ENCODE measurements around the gene FADS1.

FADS1 gene

GRCh38 chr11:61791737-61792309 is 25.0 kb downstream of the FADS1 start:
- Histone ChIP-seq H3K27ac (ENCODE audit: low read depth, low read length) (peak overlapping the region; percentile 100), H3K4me1 (ENCODE audit: control insufficient read depth, insufficient read depth, low read length) (0 out of 2 replicates have a peak, but pooled peaks cover 3% of the 10 kb centered on the region), H3K4me3 (ENCODE audit: low read depth, low read length) (peak overlapping the region; percentile 85), H3K36me3 (ENCODE audit: control insufficient read depth, insufficient read depth, low read length) (peaks cover 61% of the 10 kb centered on the region), H3K27me3 (ENCODE audit: control insufficient read depth, insufficient read depth, low read length) (no peaks in the 10 kb centered on the region), H3K9me3 (ENCODE audit: control insufficient read depth, insufficient read depth, low read depth, low read length) (no peaks in the 10 kb centered on the region), H3K9ac (ENCODE audit: low read length) (peak overlapping the region; percentile 100)

GRCh38 chr11:61787928-61788491 is 28.8 kb downstream of the FADS1 start:
- Histone ChIP-seq H3K27ac (ENCODE audit: low read depth, low read length) (no peak overlapping the region), H3K4me1 (ENCODE audit: control insufficient read depth, insufficient read depth, low read length) (no peaks in the 10 kb centered on the region), H3K9me3 (ENCODE audit: control insufficient read depth, insufficient read depth, low read depth, low read length) (no peaks in the 10 kb centered on the region), H3K9ac (ENCODE audit: low read length) (no peak overlapping the region), H3K36me3 (ENCODE audit: control insufficient read depth, insufficient read depth, low read length) (peaks cover 73% of the 10 kb centered on the region), H3K27me3 (ENCODE audit: control insufficient read depth, insufficient read depth, low read length) (no peaks in the 10 kb centered on the region), H3K4me3 (ENCODE audit: low read depth, low read length) (no peak overlapping the region)

GRCh38 chr11:61785837-61786402 is 30.9 kb downstream of the FADS1 start:
- Histone ChIP-seq H3K36me3 (ENCODE audit: control insufficient read depth, insufficient read depth, low read length) (peaks cover 81% of the 10 kb centered on the region), H3K27me3 (ENCODE audit: control insufficient read depth, insufficient read depth, low read length) (no peaks in the 10 kb centered on the region), H3K27ac (ENCODE audit: low read depth, low read length) (no peak overlapping the region), H3K9ac (ENCODE audit: low read length) (no peak overlapping the region), H3K9me3 (ENCODE audit: control insufficient read depth, insufficient read depth, low read depth, low read length) (no peaks in the 10 kb centered on the region), H3K4me3 (ENCODE audit: low read depth, low read length) (no peak overlapping the region), H3K4me1 (ENCODE audit: control insufficient read depth, insufficient read depth, low read length) (no peaks in the 10 kb centered on the region)

DNA sequence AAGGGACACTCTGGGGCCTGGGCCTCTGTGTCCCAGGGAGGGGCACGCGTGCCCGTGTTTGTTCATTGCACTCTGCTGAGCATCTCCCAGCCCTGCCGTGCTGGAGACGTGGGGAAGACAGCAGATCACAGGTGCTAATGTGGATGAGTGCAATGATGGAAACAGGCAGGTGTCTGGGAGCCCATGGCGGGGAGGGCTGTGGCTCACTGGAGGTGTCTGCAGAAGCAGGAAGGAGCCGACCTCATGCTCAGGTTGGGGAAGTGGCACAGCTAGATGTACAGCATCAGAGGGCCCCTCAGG is 32.3 kb downstream of the FADS1 start:
- H3K9me3 ChIP-seq (ENCODE audit: control insufficient read depth, insufficient read depth, low read depth, low read length) = no peaks in the 10 kb centered on the region
- H3K27ac ChIP-seq (ENCODE audit: low read depth, low read length) = no peak overlapping the region
- peaks cover 75% of the 10 kb centered on the region for H3K36me3 ChIP-seq (ENCODE audit: control insufficient read depth, insufficient read depth, low read length)
- H3K4me3 ChIP-seq (ENCODE audit: low read depth, low read length) = no peak overlapping the region
- no peaks in the 10 kb centered on the region for H3K4me1 ChIP-seq (ENCODE audit: control insufficient read depth, insufficient read depth, low read length)
- H3K27me3 ChIP-seq (ENCODE audit: control insufficient read depth, insufficient read depth, low read length) = no peaks in the 10 kb centered on the region
- H3K9ac ChIP-seq (ENCODE audit: low read length) = no peak overlapping the region

DNA sequence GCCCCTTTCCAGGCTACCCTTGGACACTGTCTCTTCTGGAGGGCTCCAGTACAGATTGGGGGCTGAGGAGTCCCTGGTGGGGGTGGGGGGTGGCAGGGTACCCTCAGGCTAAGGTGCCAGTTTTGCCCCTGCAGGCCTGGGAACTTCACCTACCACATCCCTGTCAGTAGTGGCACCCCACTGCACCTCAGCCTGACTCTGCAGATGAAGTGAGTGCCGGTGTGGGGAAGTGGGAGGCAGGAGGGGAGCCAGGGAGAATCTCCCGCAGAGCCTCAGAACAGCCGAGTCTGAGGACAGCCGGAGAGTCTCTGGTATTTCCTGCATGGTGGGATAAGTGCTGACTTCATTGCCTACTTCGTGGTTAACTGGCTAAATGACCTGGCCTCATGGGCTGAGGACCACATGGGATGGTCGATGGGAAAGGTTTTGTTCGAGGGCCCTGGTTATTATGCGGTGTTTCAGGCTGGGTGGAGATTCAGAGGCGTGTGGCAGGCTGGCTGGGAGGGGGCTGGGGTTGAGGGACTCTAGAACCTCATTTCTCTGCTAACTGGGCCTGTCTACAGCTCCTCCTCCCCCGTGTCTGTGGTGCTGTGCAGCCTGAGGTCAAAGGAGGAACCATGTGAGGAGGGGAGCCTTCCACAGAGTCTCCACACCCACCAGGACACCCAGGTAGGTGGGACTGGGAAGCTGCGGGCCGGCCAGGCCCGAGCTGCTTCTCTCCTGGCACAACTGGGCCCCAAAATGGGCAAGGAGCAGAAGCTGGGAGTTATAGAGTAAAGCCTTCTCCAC is 32.9 kb downstream of the FADS1 start:
- Histone ChIP-seq H3K4me3 (ENCODE audit: low read depth, low read length) (no peak overlapping the region), H3K4me1 (ENCODE audit: control insufficient read depth, insufficient read depth, low read length) (no peaks in the 10 kb centered on the region), H3K27ac (ENCODE audit: low read depth, low read length) (no peak overlapping the region), H3K36me3 (ENCODE audit: control insufficient read depth, insufficient read depth, low read length) (peaks cover 70% of the 10 kb centered on the region), H3K27me3 (ENCODE audit: control insufficient read depth, insufficient read depth, low read length) (no peaks in the 10 kb centered on the region), H3K9ac (ENCODE audit: low read length) (no peak overlapping the region), H3K9me3 (ENCODE audit: control insufficient read depth, insufficient read depth, low read depth, low read length) (no peaks in the 10 kb centered on the region)

- Histone ChIP-seq H3K9ac (ENCODE audit: low read length) (no peak overlapping the region), H3K36me3 (ENCODE audit: control insufficient read depth, insufficient read depth, low read length) (peaks cover 59% of the 10 kb centered on the region)
These were observed 34.0 kb downstream of the FADS1 start for GRCh38 chr11:61782841-61783240.

DNA sequence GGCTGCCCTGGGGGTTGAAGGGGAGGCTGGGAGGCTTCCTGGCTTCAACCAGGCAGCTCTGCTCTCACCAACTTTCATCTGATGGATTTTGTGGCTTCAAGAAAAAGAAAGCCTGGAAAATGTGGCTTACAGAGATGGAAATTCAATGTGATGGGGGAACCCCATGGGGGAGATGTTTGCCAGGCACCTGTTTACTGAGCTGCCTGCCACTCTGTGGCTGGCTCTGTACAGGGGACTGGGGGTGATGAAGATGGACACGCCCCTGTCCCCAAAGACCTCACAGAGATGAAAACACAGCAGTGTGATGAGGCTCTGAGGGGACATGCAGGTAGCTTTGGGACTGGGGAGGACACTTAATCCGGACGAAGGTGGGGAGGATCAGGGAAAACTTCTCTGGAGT is 34.5 kb downstream of the FADS1 start:
- H3K9me3 ChIP-seq (ENCODE audit: control insufficient read depth, insufficient read depth, low read depth, low read length) = no peaks in the 10 kb centered on the region
- no peak overlapping the region for H3K4me3 ChIP-seq (ENCODE audit: low read depth, low read length)
- H3K27ac ChIP-seq (ENCODE audit: low read depth, low read length) = no peak overlapping the region
- H3K36me3 ChIP-seq (ENCODE audit: control insufficient read depth, insufficient read depth, low read length) = peaks cover 53% of the 10 kb centered on the region
- H3K9ac ChIP-seq (ENCODE audit: low read length) = no peak overlapping the region
- H3K27me3 ChIP-seq (ENCODE audit: control insufficient read depth, insufficient read depth, low read length) = no peaks in the 10 kb centered on the region
- no peaks in the 10 kb centered on the region for H3K4me1 ChIP-seq (ENCODE audit: control insufficient read depth, insufficient read depth, low read length)

More at GRCh38 chr11:61782841-61783240, 34.0 kb downstream of the FADS1 start:
- no peaks in the 10 kb centered on the region for H3K9me3 ChIP-seq (ENCODE audit: control insufficient read depth, insufficient read depth, low read depth, low read length)
- H3K27ac ChIP-seq (ENCODE audit: low read depth, low read length) = no peak overlapping the region
- no peaks in the 10 kb centered on the region for H3K4me1 ChIP-seq (ENCODE audit: control insufficient read depth, insufficient read depth, low read length)
- H3K4me3 ChIP-seq (ENCODE audit: low read depth, low read length) = no peak overlapping the region
- no peaks in the 10 kb centered on the region for H3K27me3 ChIP-seq (ENCODE audit: control insufficient read depth, insufficient read depth, low read length)

- H3K4me3 ChIP-seq (ENCODE audit: low read depth, low read length) = no peak overlapping the region
- no peak overlapping the region for H3K27ac ChIP-seq (ENCODE audit: low read depth, low read length)
- no peaks in the 10 kb centered on the region for H3K27me3 ChIP-seq (ENCODE audit: control insufficient read depth, insufficient read depth, low read length)
- H3K4me1 ChIP-seq (ENCODE audit: control insufficient read depth, insufficient read depth, low read length) = peaks cover 6% of the 10 kb centered on the region; the same call in 1 of the 2 replicates
- H3K36me3 ChIP-seq (ENCODE audit: control insufficient read depth, insufficient read depth, low read length) = peaks cover 46% of the 10 kb centered on the region
- no peaks in the 10 kb centered on the region for H3K9me3 ChIP-seq (ENCODE audit: control insufficient read depth, insufficient read depth, low read depth, low read length)
- no peak overlapping the region for H3K9ac ChIP-seq (ENCODE audit: low read length)
These were observed 35.2 kb downstream of the FADS1 start for GRCh38 chr11:61781585-61781984.

DNA sequence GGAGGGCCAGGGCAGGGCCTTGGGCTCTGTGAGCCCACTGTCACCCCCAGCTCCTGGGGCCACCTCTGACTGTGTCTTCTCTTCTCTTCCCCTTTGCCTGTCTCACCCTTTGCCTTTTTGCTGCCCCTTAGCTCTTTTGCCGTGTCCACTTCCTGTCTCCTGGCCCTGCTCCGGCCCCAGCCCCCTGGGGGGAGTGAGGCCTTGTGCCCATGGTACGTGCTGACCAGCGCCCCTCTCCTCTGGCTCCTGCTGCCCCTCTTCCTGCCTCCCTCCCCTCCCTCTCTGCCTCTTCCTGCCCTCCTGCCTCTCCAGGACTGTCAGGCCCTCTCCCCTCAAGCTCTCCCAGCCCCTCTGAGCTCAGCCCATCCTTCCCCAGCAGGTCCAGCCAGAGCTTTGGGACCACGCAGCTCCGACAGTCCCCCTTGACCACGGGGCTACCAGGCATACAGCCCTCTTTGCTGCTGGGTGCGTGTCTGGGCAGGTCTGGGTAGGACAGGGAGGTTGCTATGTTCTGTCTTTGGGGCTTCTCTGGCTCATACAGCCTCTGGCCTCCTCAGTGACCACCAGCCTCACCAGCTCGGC is 36.1 kb downstream of the FADS1 start:
- Histone ChIP-seq H3K9ac (ENCODE audit: low read length) (no peak overlapping the region), H3K4me1 (ENCODE audit: control insufficient read depth, insufficient read depth, low read length) (peaks cover 13% of the 10 kb centered on the region), H3K27me3 (ENCODE audit: control insufficient read depth, insufficient read depth, low read length) (no peaks in the 10 kb centered on the region), H3K4me3 (ENCODE audit: low read depth, low read length) (no peak overlapping the region), H3K36me3 (ENCODE audit: control insufficient read depth, insufficient read depth, low read length) (peaks cover 37% of the 10 kb centered on the region), H3K9me3 (ENCODE audit: control insufficient read depth, insufficient read depth, low read depth, low read length) (no peaks in the 10 kb centered on the region), H3K27ac (ENCODE audit: low read depth, low read length) (no peak overlapping the region)

DNA sequence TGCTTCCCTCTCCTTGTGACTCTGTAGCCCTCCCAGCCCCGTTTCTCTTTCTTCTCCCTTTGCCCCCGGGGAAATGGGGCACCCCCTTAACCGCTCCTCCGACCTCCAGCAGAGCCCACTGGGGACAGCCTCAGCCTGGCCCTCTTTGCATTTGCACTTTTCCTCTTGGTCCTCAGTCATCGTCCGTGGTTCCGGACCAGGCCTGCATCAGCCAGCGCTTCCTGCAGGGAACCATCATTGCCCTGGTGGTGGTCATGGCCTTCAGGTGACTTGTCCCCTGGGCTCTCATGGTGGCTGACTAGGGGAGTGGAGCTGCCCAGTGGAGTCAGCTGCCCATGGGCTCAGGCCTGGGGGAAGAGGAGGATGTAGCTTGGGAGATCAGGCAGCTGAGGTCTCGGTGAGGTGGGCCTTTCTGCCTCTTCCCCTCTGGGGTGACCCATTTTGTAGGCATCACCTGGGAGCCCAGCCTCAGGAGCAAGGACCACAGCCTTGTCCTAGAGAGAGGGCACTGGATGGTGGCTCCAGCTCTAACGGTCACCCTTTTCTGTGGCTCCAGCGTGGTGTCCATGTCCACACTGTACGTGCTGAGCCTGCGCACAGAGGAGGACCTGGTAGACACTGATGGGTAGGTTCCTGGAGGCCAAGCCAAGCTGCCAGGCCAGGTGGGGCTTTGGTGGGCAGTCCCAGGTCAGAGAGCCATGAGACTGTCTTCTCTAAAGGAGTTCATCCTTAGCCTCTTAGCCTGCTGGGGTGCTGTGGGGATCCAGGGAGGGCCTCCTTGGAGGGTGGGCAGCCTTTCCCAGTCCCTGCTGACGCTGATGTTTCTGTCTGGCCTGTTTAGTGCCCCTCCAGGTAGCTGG is 36.9 kb downstream of the FADS1 start:
- H3K9me3 ChIP-seq (ENCODE audit: control insufficient read depth, insufficient read depth, low read depth, low read length) = no peaks in the 10 kb centered on the region
- no peak overlapping the region for H3K27ac ChIP-seq (ENCODE audit: low read depth, low read length)
- no peaks in the 10 kb centered on the region for H3K27me3 ChIP-seq (ENCODE audit: control insufficient read depth, insufficient read depth, low read length)
- no peak overlapping the region for H3K4me3 ChIP-seq (ENCODE audit: low read depth, low read length)
- peaks cover 29% of the 10 kb centered on the region; the same call in 1 of the 2 replicates for H3K36me3 ChIP-seq (ENCODE audit: control insufficient read depth, insufficient read depth, low read length)
- no peak overlapping the region for H3K9ac ChIP-seq (ENCODE audit: low read length)
- peaks cover 13% of the 10 kb centered on the region for H3K4me1 ChIP-seq (ENCODE audit: control insufficient read depth, insufficient read depth, low read length)
